ENCODE results near the gene WDR27.
"Not testable (repeated sequence)": the region's sequence is repeated elsewhere in the genome, so short reads cannot be mapped to it uniquely, and the experiment has no call there.

The WDR27 gene

GRCh38 chr6:169604076-169604475 is 97.8 kb downstream of the WDR27 start:
- no peak for DNase-seq (ENCODE audit: low read depth in 2 of 2)

GRCh38 chr6:169601129-169601528 is 100.7 kb downstream of the WDR27 start:
- not testable (repeated sequence) for DNase-seq (ENCODE audit: low read depth in 2 of 2)

DNA sequence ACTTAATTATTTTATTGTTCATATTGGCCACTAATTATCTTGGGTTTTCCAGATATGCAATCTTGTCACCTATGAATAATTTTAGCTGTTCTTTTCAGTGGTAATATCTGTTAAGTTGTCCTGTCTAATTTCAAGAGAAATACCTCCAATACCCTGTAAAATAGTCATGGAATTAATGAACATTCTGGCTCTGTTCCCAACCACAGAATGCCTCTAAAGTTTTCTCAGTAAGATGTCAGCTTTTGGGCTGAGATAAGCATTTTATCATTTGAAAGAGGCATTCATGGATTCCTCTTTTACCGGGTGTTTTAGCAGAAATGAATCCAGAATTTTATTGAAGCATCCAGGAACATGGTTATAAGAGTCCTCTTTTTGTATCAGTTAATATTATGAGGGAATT is 109.3 kb downstream of the WDR27 start:
- no peak for DNase-seq (ENCODE audit: low read depth in 2 of 2)

GRCh38 chr6:169591616-169592015 is 110.2 kb downstream of the WDR27 start:
- DNase-seq (ENCODE audit: low read depth in 2 of 2), result no peak

DNA sequence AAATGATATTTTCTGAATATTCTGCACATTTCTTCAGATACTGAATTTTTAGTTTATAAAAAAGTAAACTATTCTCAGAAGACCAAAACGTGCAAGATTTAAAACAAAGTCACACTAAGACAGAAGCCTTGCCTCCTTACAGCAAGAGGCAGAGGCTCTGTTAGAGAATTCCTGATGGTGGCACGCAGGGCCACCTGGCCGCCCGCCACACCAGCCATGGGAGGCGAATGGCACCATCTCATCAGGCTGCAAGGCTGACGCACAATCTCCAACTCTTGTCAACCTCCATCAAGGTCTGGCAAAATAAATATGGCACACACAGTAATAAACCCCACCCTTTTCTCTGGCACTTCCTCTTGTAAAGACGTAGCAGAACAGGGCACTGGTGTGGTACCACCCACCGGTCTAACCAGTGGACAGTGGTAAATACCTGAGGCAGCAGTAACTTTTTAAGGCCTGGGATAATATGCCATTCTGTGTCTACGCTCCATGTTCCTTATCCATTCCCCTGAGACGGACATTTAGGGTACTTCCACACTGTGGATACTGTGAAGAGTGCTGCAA is 111.4 kb downstream of the WDR27 start:
- DNase-seq (ENCODE audit: low read depth in 2 of 2), result no peak

DNA sequence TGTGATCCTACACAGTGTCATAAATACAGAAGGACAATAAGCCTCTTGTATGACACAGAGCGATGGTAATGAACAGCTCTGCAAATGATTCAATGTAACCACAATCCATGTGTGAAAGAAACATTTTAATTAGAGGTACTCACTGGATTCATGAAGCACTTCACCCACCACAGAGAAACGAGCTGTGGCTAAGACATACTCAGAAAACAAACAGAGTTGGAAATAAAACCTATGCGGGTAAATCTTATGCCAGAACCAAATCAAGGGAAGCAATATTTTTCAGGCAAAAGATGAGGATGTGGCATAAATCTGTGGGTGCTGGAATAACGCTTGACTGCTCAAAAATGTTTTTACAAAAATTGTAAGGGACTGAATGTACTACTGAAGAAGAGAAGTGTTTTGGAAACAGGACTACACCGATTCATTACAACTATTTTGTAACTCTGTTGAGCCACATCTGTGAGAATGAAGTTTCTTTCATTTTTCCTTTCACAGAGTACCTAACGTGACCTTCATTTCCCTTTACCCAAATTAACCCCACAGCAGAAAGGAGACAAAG is 112.1 kb downstream of the WDR27 start:
- DNase-seq (ENCODE audit: low read depth in 2 of 2), result no peak

DNA sequence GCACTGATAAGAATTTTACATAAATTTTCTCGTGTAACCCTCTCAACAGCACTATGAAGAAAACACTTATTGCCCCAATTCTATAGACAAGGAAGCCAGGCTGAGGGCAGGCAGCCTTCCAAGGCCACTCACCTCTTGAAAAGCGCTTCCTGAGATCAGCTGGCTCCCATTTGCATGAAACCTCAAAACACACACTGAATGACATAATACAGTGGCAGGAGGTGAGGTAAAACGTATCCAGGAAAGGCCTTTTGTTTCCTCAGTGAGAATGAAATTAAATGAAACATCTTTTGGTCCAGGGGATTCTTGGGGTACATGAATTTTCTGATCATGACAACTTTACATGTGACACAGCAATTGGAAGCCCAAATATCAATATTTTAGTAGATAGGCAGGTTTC is 112.5 kb downstream of the WDR27 start:
- DNase-seq (ENCODE audit: low read depth in 2 of 2), result no peak

- no peak for DNase-seq (ENCODE audit: low read depth in 2 of 2)
Measured at GRCh38 chr6:169587975-169588374, 113.9 kb downstream of the WDR27 start.

DNA sequence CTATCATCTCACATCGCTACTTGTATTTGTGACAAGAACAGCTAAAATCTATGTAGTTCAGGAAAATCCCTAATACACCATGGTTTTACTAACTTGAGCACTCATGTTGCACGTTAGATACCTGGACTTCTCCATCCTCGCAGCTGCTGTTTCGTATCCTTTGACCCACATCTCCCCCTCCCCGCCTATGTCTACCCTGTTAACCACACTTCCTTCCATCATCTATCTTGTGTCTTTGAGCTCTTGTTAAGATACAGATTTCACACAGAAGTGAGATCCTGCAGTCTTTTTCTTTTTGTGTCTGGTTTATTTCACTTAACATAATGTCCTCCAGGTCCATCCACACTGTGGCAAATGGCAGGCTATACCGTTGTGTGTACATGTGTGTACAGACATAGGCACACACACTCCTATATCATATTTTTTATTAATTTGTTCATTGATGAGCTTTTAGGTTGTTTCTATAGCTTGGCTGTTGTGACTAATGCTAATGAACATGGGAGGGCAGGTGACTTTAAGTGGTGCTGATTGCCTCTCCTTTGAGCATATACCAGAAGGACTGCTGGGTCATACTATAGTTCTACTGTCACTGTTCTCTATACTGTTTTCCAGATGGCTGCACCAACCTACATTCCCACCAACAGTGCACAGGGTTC is 117.8 kb downstream of the WDR27 start:
- no peak for DNase-seq (ENCODE audit: low read depth in 2 of 2)

- DNase-seq (ENCODE audit: low read depth in 2 of 2), result no peak
Measured at GRCh38 chr6:169579407-169580111, 122.3 kb downstream of the WDR27 start.

GRCh38 chr6:169577974-169578373 is 123.9 kb downstream of the WDR27 start:
- DNase-seq (ENCODE audit: low read depth in 2 of 2), result no peak

DNA sequence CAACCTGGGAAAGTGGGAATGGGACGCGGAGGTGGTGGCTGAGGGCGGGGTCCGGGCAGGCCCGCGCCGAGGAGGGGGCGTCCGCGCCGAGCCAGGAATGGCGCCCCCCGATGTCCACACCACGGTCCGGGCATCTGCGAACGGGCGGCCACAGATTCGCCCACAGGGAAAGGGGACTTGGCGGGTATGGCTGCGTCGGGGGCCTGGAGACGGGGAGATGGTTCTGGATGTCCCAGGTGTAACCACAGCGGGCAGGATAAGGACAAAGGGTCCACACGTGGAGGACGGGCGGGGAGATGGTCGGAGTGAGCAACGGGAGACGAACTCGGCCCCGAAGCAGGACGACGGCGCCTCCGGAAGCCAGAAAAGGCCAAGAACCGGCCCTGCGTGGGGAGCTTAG is 124.6 kb downstream of the WDR27 start:
- DNase-seq (ENCODE audit: low read depth in 2 of 2), result no peak

DNA sequence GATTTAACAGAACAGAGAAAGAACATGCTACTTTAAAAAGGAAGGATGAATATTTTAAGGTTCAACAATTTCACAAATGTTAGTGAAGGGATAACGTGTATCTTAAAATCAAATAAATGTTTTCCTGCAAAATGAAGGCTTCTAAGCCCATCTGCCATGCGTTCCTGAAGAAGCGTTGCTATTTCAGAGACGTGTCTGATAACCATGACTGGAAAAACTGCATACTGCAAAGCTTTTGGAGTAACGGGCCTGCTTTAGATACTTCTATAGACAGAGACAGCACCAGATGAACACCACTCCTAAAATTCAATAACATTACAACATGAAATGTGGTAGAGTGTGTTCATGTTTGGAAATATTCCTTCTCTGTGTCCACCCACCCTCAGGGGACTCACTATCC is 126.0 kb downstream of the WDR27 start:
- no peak for DNase-seq (ENCODE audit: low read depth in 2 of 2)

DNA sequence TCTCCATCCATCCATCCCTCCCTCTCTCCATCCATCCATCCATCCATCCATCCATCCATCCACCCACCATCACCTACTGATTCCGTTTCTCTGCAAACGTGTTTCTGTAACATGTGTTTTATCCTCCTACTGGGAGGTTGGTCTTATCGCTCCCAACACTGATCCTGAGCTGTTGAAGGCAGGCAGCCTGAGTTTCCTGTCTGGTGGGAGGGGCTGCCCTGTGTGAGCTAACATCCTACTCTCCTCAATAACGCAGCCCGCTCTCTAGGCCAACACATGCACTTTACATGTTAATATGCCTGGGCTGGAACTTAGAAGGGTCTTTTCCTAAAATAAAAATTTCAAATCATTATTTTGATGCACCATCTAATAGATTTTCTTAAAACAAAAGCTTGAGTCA is 126.5 kb downstream of the WDR27 start:
- DNase-seq (ENCODE audit: low read depth in 2 of 2), result no peak

- DNase-seq (ENCODE audit: low read depth in 2 of 2), result no peak
Measured at GRCh38 chr6:169574420-169574819, 127.4 kb downstream of the WDR27 start.

DNA sequence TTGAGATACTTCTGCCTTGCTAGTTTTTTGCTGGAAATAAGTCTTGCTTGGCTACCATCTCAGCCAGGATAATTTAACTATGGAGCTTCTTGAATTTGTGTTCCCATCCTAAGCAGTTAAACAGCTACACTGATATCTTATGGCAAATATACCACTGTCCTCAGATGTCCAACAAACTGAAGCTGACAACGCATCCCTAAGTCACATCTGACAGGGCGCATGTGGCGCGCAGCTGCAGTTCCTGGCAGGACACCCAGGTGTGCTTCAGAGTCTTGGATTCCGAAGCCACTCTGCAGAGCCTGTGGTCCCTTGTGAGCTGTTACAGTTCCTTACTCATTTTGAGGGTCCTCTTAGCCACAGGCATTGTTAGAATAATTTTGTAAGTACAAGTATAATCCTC is 127.9 kb downstream of the WDR27 start:
- DNase-seq (ENCODE audit: low read depth in 2 of 2), result no peak

- no peak for DNase-seq (ENCODE audit: low read depth in 2 of 2)
Measured at GRCh38 chr6:169571123-169571962, 130.5 kb downstream of the WDR27 start.

DNA sequence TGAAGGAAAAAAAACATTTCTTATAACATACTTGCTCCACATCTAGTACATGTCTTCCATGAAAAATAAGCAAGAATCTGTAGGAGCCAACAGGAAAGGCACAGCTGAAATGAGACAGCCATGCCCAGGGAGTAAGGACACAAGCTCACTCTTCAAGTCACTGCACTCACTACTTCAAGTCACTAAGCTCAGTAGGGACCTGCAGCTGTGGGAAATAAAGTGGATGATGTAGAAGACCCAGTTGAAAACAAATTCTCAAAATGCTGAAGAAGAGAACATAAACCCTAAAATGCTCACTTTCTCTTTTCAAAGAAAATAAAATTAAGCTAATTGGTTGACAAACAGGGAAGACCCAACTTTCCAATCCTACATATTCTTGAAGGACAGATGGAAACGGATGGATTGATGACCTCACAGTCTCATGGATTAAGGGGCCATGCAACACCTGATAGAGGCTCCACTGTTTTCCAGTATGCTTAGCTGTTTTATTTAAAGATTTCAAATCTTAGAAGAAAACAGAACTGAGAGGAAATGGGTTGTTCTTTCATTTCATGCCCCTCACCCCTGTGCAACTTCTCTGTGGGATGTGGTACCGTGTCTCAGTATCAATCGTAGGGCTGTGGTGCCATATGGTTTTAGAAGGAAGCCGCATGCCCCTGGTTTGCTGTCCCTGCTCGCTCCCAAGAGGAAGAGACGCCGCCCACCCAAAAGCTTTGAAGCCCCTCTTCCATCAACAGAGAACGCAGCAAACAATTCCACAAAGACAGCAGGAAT is 133.3 kb downstream of the WDR27 start:
- DNase-seq (ENCODE audit: low read depth in 2 of 2), result no peak

- no peak for DNase-seq (ENCODE audit: low read depth in 2 of 2)
Measured at GRCh38 chr6:169567819-169568218, 134.0 kb downstream of the WDR27 start.

- DNase-seq (ENCODE audit: low read depth in 2 of 2), result no peak
Measured at GRCh38 chr6:169566961-169567750, 134.7 kb downstream of the WDR27 start.

- DNase-seq (ENCODE audit: low read depth in 2 of 2), result no peak
Measured at GRCh38 chr6:169566319-169566718, 135.5 kb downstream of the WDR27 start.

All from stimulated activated CD8-positive, alpha-beta memory T cell treated with anti-CD3 and anti-CD28 coated beads, Interleukin-2, amount 100 ng/mL, for 48 hours (primary cell).